NCI-H2171 treated with DMSO at 0.1 percent for 48 hours (cell line): ENCODE measurements around the gene DOHH.
"Not testable (repeated sequence)": the region's sequence is repeated elsewhere in the genome, so short reads cannot be mapped to it uniquely, and the experiment has no call there.

Source experiments
- DNase-seq: peaks from one replicate; lab custom pipeline; 2025; lab: John Stamatoyannopoulos, UW

The DOHH gene

GRCh38 chr19:3459089-3459881, 41.2 kb downstream of the DOHH start:
- no peak for DNase-seq

GRCh38 chr19:3458229-3459088, 42.0 kb downstream of the DOHH start:
- DNase-seq: no peak

GRCh38 chr19:3457528-3458228, 42.8 kb downstream of the DOHH start:
- no peak for DNase-seq

- DNase-seq: no peak
These were observed 43.4 kb downstream of the DOHH start for GRCh38 chr19:3456925-3457527.

GRCh38 chr19:3455960-3456601, 44.4 kb downstream of the DOHH start:
- DNase-seq: no peak

GRCh38 chr19:3455393-3455955, 45.0 kb downstream of the DOHH start:
- DNase-seq: no peak

GRCh38 chr19:3454656-3455392, 45.6 kb downstream of the DOHH start:
- DNase-seq: no peak

- no peak for DNase-seq
These were observed 46.6 kb downstream of the DOHH start for GRCh38 chr19:3453840-3454239.

- not testable (repeated sequence) for DNase-seq
These were observed 47.6 kb downstream of the DOHH start for GRCh38 chr19:3452942-3453214.

- no peak for DNase-seq
These were observed 48.1 kb downstream of the DOHH start for GRCh38 chr19:3452171-3452941.

GRCh38 chr19:3451451-3451866, 49.0 kb downstream of the DOHH start:
- peak; percentile 83 for DNase-seq

GRCh38 chr19:3450796-3451411, 49.6 kb downstream of the DOHH start:
- DNase-seq: peak; percentile 12

GRCh38 chr19:3448616-3449334, 51.7 kb downstream of the DOHH start:
- no peak for DNase-seq

GRCh38 chr19:3446657-3447056, 53.8 kb downstream of the DOHH start:
- not testable (repeated sequence) for DNase-seq

- no peak for DNase-seq
These were observed 55.7 kb downstream of the DOHH start for GRCh38 chr19:3444695-3445234.

- DNase-seq: no peak
These were observed 56.4 kb downstream of the DOHH start for GRCh38 chr19:3443840-3444694.

GRCh38 chr19:3442487-3443071, 57.9 kb downstream of the DOHH start:
- DNase-seq: no peak
